ENCODE results near the gene ESPL1.

Gene ESPL1

DNA sequence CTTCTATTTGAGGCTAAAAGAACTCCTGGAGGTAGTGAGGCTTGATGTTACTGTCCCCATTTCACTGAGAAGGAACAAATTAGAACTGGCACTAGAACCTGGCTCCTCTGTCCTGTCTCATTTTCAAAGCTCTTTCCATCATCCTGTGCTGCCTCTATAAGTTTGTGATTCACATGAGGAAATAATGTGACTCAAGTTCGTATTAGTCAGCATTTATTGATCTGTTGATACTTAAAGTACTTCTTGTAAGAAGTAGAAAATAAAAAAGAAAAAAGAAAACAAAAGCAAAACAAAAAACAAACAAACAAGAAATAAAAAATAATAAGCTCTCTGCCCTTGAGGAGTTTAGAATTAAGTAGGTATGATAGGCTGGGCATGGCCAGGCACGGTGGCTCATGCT, 2.3 kb upstream of the ESPL1 start:
- no peak for DNase-seq (ENCODE audit: low read depth)
- H3K4me3 ChIP-seq (ENCODE audit: low read depth, low read length): no peak overlapping the region
- TF ChIP-seq, protein P1, sequence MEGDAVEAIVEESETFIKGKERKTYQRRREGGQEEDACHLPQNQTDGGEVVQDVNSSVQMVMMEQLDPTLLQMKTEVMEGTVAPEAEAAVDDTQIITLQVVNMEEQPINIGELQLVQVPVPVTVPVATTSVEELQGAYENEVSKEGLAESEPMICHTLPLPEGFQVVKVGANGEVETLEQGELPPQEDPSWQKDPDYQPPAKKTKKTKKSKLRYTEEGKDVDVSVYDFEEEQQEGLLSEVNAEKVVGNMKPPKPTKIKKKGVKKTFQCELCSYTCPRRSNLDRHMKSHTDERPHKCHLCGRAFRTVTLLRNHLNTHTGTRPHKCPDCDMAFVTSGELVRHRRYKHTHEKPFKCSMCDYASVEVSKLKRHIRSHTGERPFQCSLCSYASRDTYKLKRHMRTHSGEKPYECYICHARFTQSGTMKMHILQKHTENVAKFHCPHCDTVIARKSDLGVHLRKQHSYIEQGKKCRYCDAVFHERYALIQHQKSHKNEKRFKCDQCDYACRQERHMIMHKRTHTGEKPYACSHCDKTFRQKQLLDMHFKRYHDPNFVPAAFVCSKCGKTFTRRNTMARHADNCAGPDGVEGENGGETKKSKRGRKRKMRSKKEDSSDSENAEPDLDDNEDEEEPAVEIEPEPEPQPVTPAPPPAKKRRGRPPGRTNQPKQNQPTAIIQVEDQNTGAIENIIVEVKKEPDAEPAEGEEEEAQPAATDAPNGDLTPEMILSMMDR (IDR thresholded peaks at IDR 0.05; ENCODE audit: low read depth, low read length, missing control alignments): no peak

DNA sequence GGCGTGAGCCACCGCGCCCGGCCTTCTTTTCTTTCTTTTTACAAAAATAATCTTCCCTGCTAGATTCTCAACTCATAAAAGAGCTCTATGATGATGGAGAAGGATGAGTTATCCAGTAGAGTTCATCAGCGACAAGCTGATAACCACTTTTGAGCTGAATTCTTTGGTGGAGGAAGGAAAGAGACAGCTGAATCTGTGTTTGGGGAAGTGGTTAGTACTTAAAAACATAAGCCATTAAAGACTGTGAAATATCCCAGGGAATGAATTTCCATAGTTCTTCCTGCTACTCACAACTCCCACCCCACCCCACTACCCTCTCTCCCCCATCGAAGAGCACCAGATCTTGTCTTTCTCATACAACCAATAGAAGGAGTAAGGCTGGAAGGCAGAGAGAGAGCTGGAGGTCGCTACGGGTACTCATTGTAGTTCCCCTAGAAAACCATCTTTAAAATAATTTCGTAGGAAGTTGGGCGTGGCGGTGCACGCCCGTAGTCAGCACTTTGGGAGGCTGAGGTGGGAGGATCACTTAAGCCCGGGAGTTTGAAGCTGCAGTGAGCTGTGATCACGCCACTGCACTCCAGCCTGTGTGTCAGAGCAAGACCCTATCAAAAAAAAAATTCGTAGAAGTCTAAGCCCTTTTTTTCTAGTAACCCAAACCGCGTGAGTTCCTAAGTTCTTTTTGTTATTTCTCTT, 647 bp upstream of the ESPL1 start:
- no peak for DNase-seq (ENCODE audit: low read depth)
- peak overlapping the region; percentile 87 for H3K4me3 ChIP-seq (ENCODE audit: low read depth, low read length)
- TF ChIP-seq, protein P1 (IDR thresholded peaks at IDR 0.05; ENCODE audit: low read depth, low read length, missing control alignments): no peak

DNA sequence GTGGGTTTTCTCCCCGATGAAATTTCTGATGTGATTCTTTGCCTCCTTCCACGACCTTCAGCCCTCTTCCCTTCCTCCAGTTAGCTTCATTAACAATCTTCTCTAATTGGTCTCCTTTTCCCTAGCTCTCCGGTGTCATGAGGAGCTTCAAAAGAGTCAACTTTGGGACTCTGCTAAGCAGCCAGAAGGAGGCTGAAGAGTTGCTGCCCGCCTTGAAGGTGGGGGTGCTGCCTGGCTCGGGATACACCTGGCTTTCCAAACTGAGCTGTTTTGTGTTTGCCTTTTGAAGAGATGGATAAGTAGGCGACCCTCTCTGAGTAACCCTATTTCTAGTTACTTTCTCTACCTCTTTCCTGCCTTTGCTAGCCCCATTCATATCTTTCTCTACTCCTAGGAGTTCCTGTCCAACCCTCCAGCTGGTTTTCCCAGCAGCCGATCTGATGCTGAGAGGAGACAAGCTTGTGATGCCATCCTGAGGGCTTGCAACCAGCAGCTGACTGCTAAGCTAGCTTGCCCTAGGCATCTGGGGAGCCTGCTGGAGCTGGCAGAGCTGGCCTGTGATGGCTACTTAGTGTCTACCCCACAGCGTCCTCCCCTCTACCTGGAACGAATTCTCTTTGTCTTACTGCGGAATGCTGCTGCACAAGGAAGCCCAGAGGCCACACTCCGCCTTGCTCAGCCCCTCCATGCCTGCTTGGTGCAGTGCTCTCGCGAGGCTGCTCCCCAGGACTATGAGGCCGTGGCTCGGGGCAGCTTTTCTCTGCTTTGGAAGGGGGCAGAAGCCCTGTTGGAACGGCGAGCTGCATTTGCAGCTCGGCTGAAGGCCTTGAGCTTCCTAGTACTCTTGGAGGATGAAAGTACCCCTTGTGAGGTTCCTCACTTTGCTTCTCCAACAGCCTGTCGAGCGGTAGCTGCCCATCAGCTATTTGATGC, 797 bp downstream of the ESPL1 start:
- no peak for DNase-seq (ENCODE audit: low read depth)
- H3K4me3 ChIP-seq (ENCODE audit: low read depth, low read length): peak overlapping the region; percentile 87
- TF ChIP-seq, protein P1 (IDR thresholded peaks at IDR 0.05; ENCODE audit: low read depth, low read length, missing control alignments): no peak

DNA sequence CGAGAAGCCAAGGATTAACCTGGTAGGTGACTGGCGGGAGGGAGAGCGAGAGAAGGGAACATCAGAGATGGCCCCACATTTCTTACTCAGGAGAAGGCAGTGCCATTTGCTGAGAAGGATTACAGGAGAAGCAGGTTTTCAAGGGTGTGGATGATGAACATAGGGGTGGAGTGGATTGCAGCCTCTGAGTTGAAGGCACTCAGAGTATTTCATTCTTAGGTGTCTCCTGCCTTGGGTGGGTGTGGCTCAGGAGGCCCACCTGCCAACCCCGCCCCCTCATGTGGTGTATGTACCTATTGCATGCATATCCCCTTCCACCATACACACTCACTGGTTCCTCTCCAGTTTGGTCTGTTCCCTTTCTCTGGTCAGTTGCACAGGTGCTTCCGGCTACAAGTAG, 6.3 kb downstream of the ESPL1 start:
- no peak for DNase-seq (ENCODE audit: low read depth)

DNA sequence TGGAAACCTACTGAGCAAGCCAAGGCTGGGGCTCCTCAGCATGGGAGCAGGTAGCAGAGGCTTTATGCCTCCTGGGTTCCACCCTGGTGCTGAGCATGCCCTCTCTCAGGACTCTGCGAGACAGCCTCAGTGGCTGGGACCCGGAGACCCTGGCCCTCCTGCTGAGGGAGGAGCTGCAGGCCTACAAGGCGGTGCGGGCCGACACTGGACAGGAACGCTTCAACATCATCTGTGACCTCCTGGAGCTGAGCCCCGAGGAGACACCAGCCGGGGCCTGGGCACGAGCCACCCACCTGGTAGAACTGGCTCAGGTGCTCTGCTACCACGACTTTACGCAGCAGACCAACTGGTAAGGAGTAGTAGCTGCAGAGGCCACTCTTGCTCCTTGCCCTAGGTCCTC, 8.4 kb downstream of the ESPL1 start:
- DNase-seq (ENCODE audit: low read depth): no peak
- no peak overlapping the region for H3K4me3 ChIP-seq (ENCODE audit: low read depth, low read length)
- TF ChIP-seq, protein P1 (IDR thresholded peaks at IDR 0.05; ENCODE audit: low read depth, low read length, missing control alignments): no peak

More for the DNA sequence above, 6.3 kb downstream of the ESPL1 start:
- H3K4me3 ChIP-seq (ENCODE audit: low read depth, low read length): no peak overlapping the region
- TF ChIP-seq, protein P1 (IDR thresholded peaks at IDR 0.05; ENCODE audit: low read depth, low read length, missing control alignments): no peak

DNA sequence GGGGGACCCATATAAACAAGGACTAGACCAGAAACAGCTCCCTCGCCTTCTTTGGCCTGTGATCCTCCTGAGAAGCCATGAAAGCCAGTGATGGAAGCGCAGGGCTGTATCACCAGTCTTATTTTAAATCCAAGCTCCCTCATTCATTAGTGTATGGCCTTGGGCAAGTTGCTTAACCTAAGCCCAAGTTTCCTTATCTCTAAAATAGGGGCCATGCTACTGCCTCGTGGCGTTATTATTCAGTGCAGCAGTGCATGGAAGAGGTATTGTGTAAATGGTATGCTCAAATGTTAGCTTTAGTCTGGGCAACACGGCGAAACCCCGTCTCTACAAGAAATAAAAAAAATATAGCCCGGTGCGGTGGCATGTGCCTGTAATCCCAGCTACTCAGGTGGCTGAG, 9.9 kb downstream of the ESPL1 start:
- DNase-seq (ENCODE audit: low read depth): no peak
- H3K4me3 ChIP-seq (ENCODE audit: low read depth, low read length): no peak overlapping the region
- TF ChIP-seq, protein P1 (IDR thresholded peaks at IDR 0.05; ENCODE audit: low read depth, low read length, missing control alignments): no peak
